ENCODE data around the gene MAP3K2.
"Not testable (repeated sequence)": the region's sequence is repeated elsewhere in the genome, so short reads cannot be mapped to it uniquely, and the experiment has no call there.

The MAP3K2 gene

DNA sequence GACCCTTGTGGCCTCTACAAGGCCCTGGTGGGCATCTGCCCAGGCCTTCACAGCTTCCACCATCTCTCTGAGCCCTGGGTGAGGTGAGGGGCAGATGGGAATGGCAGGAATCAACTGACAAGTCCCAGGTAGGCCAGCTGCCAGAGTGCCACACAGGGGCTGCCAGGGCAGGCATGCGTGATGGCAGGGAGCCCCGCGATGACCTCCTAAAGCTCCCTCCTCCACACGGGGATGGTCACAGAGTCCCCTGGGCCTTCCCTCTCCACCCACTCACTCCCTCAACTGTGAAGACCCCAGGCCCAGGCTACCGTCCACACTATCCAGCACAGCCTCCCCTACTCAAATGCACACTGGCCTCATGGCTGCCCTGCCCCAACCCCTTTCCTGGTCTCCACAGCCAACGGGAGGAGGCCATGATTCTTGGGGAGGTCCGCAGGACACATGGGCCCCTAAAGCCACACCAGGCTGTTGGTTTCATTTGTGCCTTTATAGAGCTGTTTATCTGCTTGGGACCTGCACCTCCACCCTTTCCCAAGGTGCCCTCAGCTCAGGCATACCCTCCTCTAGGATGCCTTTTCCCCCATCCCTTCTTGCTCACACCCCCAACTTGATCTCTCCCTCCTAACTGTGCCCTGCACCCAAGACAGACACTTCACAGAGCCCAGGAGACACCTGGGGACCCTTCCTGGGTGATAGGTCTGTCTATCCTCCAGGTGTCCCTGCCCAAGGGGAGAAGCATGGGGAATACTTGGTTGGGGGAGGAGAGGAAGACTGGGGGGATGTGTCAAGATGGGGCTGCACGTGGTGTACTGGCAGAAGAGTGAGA, 32.5 kb upstream of the MAP3K2 start:
- DNase-seq (ENCODE audit: low read depth): no peak

DNA sequence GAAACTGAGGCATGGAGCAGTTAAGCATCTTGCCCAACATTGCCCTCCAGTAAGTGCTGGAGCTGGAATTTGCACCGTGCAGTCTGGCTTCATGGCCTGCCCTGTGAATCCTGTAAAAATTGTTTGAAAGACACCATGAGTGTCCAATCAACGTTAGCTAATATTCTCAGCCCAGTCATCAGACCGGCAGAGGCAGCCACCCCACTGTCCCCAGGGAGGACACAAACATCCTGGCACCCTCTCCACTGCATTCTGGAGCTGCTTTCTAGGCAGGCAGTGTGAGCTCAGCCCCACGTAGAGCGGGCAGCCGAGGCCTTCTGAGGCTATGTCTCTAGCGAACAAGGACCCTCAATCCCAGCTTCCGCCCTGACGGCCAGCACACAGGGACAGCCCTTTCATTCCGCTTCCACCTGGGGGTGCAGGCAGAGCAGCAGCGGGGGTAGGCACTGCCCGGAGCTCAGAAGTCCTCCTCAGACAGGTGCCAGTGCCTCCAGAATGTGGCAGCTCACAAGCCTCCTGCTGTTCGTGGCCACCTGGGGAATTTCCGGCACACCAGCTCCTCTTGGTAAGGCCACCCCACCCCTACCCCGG, 31.8 kb upstream of the MAP3K2 start:
- DNase-seq (ENCODE audit: low read depth): no peak

DNA sequence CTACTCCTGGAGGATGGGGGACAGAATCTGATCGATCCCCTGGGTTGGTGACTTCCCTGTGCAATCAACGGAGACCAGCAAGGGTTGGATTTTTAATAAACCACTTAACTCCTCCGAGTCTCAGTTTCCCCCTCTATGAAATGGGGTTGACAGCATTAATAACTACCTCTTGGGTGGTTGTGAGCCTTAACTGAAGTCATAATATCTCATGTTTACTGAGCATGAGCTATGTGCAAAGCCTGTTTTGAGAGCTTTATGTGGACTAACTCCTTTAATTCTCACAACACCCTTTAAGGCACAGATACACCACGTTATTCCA, 31.3 kb upstream of the MAP3K2 start:
- no peak for DNase-seq (ENCODE audit: low read depth)

DNA sequence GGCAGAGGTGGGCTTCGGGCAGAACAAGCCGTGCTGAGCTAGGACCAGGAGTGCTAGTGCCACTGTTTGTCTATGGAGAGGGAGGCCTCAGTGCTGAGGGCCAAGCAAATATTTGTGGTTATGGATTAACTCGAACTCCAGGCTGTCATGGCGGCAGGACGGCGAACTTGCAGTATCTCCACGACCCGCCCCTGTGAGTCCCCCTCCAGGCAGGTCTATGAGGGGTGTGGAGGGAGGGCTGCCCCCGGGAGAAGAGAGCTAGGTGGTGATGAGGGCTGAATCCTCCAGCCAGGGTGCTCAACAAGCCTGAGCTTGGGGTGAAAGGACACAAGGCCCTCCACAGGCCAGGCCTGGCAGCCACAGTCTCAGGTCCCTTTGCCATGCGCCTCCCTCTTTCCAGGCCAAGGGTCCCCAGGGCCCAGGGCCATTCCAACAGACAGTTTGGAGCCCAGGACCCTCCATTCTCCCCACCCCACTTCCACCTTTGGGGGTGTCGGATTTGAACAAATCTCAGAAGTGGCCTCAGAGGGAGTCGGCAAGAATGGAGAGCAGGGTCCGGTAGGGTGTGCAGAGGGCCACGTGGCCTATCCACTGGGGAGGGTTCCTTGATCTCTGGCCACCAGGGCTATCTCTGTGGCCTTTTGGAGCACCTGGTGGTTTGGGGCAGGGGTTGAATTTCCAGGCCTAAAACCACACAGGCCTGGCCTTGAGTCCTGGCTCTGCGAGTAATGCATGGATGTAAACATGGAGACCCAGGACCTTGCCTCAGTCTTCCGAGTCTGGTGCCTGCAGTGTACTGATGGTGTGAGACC, 30.7 kb upstream of the MAP3K2 start, which contains the start of gene PROC:
PROC (plus strand) TSS at position 128 of the 812 bp plus-strand sequence. CDS start 1,516 bp downstream, outside the sequence.
- no peak for DNase-seq (ENCODE audit: low read depth)

DNA sequence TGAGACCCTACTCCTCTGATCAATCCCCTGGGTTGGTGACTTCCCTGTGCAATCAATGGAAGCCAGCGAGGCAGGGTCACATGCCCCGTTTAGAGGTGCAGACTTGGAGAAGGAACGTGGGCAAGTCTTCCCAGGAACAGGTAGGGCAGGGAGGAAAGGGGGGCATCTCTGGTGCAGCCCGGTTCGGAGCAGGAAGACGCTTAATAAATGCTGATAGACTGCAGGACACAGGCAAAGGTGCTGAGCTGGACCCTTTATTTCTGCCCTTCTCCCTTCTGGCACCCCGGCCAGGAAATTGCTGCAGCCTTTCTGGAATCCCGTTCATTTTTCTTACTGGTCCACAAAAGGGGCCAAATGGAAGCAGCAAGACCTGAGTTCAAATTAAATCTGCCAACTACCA, 29.6 kb upstream of the MAP3K2 start:
- no peak for DNase-seq (ENCODE audit: low read depth)

DNA sequence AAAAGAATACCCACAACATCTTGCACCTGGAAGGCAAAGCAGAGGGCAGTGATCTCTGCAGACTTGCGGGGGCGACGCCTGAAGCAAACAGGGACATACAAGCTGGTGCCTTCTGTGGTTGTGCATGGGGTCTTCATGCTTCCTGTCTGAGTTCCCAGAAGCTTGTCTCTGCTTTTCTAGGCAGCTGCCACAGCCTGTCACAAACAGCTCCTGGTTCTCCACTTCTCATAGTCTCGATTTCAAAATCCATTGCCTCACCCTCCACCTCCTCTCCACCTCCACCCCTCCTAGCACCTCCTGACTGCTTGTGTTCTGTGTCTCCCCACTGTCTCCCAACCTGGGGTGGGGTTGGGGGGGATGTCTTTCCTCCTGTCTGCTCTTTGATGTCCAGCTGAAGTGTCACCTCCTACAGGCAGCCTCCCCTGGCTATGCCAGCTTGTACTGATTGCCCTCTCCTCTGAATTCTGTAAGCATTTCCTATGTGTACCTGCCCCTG, 28.8 kb upstream of the MAP3K2 start:
- no peak for DNase-seq (ENCODE audit: low read depth)

DNA sequence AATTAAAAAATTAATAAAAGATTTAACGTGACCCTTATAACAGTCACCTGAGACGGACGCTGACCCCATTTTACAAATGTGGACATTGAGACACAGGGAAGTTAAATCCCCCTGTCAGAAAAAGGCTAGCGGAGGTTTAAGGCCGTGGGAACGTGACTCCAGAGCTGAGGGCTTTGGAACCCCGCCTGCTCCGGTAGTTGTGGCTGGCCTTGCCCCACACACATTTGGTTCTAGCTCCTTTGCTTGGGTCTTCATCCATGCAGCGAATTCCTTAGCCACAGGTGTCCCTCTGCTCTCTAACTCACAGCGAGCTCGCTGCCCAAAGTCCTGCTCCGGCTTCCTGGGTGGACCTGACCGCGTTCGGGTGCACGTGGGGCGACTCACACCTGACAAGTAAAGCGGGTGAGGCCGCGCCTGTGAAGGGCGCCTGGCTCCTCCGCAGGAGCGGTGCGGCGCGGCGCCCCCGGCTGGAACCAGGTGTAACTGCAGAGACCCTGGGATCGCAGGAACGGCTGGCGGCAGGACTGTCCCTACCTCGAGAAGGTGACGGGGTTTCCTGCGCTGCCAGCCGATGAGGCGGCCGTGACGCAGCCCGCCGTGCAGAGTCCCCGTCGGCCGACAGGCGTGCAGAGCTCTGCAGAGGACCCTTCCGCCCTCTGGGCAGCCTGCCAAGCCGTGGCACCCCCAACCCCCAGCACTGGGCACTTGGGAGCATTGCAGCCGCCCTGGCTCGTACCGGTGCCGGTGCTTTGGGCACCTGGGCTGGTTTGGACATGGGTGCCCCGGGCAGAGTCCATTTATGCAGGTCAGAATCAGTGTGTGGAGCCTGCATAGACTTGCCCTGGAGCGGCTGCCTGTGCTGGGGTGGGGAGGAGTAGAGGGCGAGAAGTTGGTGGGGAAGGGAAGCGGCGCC, 28.1 kb upstream of the MAP3K2 start:
- no peak for DNase-seq (ENCODE audit: low read depth)

DNA sequence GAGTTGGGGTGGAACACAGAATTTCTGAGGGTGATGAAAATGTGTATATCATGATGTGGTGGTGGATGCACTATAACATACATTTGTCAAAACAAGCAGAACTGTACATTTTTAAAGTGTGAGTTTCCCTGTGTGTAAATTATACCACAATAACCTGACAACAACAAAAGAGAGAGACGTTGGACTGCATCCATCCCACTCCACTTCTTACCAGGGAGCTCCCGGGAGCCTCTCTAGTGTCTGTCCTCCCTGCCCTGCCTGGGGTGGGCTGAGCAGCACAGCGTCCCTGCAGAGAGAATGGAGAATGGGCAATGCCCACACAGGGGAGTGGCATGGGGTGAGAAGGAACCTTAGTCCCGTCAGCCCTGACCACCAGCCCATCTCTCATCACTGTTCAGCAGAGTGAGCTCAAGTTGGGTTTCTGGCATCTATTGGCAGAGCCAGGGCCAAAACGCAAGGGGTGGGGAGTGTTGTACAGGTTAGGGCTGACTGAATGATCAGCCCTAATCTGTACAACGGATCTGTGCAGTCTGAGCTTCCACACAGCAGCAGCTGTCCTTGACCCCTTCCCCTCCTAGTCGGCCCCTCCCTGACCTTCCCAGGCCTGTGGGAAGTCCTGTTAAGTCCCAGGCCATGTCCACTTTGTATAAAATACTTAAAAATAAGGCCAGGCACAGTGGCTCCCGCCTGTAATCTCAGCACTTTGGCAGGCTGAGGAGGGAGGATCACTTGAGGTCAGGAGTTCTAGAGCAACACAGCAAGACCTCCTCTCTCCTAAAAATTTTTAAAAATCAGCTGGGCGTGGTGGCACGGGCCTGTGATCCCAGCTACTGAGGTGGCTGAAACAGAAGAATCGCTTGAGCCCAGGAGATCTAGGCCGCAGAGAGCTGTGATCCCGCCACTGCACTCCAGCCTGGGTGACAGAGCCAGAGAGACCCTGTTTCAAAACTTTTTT, 27.1 kb upstream of the MAP3K2 start:
- no peak for DNase-seq (ENCODE audit: low read depth)

DNA sequence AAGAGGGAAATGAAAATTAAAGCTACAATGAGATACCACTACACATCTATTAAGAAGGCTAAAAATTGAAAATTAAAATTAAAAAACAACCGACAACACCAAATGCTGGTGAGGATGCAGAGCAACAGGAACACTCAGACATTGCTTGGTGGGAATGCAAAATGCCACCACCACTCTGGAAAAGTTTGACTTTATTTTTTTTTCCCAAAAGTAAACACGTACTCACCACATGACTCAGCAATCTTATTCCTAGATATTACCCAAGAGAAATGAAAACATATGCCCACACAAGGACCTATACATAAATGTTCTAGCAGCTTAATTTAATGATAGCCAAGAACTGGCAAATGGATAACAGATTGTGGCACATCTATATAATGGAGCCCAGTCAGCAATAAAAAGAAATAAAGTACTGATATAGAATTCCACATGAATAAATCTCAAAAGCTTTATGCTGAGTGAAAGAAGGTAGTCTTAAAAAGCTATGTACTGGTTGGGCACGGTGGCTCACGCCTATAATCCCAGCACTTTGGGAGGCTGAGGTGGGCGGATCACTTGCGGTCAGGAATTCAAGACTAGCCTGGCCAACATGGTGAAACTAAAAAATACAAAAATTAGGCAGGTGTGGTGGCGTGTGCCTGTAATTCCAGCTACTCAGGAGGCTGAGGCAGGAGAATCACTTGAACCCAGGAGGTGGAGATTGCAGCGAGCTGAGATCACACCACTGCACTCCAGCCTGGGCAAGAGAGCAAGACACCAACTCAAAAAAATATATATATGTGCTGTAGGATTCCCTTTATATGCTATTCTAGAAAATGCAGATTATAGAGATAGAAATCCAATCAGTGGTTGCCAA, 26.2 kb upstream of the MAP3K2 start:
- peak; percentile 20 for DNase-seq (ENCODE audit: low read depth)

DNA sequence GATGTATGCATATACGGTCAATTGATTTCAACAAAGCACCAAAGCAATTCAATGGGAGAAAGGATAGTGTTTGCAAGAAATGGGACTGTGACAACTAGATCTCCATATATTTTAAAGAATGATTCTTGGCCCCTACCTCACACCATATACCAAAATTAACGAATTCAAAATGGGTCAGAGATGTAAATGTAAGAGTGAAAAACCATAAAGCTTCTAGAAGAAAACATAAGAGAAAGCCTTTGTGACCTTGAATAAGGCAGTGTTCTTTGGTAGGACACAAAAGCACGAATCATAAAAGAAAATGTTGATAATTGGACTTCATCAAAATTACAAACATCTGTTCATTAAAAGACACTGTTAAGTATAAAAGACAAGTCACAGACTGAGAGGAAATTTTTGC, 25.4 kb upstream of the MAP3K2 start:
- DNase-seq (ENCODE audit: low read depth): no peak

DNA sequence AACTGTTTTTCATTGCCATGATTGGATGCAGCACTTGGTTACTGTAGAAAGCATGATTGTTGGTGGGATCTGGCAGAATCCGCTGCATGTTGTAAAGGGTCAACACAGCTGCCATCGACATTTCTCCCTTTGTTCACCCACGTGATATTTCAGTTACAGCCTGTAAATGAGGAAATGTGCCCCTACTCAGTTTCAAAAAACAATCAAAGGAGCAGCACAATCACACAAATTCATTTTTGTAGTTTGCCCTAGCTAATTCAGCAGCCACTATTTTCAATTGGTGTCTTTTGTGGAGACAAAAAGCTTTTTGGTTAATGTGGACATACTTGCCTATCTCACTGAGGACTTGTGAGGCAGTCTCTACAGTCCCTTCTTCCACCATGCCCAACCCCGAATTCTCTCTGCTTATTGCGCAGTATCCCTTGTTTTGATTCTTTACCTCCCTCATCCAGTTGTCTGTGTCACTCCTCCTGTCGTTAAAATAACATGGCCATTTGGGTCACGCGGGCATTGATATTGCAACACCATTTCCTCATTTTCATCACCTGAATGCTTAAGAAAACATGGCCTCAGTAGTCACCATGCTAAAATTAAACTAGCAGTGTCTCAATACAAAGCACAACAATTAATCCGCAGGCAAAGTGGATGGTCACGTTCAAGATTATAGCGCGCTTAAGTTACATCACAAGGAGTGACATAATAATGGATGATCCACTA, 24.0 kb upstream of the MAP3K2 start:
- DNase-seq (ENCODE audit: low read depth): no peak

DNA sequence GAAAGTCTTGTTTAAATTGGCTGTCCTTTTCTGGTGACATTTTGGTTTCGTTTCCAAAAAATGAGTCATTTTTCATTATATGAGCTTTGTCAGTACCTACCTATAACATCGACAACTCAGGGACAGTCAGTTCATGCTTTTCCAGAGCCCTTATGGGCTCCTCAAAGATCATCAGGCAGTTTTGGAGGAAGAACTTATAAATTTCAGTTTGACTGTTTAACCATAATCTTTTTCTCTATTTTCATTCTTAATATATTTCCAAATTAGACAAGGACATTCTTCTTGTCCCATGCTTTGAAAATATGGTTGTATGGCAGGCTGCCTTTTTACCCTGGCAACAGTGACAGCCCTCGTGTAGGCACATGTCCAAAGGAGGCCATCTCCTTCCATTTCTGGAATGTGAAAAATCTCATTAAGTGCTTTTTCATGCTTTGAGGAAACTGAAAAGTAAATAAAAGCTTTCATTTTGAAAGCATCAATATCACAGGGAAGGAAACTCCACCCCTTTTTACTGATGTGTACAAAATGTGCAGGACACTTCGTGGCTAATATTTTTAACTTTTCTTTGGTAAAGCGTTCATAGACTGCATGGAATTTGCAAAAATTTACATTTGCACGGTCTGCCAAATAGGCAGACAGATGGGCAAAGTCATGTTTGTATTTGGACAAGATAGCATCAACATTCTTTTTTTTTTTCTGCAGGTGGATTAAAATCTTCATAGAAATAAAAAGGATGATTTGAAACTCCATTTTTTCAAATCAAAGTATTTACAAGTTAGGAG, 23.3 kb upstream of the MAP3K2 start:
- no peak for DNase-seq (ENCODE audit: low read depth)

DNA sequence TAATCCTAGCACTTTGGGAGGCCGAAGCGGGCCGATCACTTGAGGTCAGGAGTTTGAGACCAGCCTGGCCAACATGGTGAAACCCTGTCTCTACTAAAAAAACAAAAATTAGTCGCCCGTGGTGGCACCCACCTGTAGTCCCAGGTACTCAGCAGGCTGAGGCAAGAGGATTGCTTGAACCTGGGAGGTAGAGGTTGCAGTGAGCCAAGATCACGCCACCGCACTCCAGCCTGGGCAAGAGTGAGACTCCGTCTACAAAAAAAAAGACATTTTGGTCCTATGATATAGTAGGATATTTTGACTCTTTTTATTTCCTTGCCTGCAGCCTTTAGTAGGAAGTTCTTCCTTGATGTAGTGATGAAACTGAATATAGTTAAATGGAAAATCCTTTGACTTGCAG, 21.9 kb upstream of the MAP3K2 start:
- not testable (repeated sequence) for DNase-seq (ENCODE audit: low read depth)

DNA sequence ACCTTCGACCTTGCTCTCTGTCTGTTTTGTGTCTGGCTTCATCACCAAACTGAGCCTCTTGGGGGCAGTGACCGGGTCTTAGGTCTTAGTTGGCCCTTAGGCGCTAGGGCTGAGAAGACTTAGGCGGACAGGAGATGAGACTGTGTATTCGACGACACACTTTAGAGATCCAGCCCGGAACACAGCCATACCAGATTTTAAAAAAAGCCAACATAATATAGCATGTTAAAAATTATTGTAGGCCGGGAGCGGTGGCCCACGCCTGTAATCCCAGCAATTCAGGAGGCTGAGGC, 21.0 kb upstream of the MAP3K2 start:
- DNase-seq (ENCODE audit: low read depth): no peak

DNA sequence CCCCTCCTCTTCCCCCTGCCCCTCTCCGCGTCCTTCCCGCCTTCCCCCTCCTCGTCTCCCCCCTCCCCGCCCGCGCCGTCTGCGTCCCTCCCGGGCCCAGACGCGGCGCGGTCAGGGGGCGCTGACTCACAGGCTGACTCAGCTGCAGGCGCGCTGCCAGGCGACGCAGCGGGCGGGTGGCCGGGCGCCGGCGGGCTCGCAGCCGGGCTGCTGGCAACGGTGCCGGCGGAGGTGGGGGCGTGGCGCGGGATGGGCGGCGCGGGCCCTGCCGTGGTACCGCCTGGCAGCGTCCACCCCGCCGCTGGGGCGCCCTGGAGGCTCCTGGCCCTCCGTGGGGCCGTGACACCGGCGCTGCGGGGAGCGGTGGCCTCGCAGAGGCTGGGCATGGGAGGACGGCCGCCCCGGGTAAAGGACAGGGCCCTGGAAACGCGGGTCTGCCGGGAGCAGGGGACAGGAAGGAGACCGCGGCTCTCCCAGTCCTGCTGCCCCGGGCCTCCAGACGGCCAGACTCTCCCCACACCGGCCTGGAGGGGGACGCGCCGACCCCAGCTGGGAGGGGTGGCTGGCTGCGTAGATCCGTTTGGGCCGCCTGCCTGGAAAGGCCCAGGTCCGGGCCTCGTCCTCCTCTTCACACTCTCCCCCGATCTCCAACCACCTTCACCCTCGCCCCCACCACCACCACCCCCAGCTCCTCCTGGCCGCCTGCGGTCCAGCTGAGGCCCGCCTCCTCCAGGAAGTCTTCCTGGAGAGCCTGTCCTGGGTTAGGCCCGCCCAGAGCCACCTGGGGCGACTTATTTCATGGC, 20.4 kb upstream of the MAP3K2 start:
- DNase-seq (ENCODE audit: low read depth): peak; percentile 28

DNA sequence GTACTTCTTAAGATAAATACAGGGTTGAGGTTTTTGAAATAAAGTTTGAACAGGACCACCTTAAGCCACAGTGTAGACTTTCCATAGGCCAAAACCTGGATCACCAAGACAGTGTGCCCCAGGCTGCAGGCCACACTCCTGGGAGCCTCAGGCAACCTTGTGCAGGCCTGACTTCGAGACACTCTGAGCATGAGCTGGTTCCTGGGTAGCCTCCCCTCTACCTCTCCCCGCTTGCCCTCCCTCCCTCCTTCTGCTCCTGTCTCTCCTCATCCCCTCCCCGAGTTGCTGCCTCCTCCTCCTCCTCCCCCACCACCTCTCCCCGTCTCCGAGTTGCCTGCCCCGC, 19.9 kb upstream of the MAP3K2 start:
- no peak for DNase-seq (ENCODE audit: low read depth)

DNA sequence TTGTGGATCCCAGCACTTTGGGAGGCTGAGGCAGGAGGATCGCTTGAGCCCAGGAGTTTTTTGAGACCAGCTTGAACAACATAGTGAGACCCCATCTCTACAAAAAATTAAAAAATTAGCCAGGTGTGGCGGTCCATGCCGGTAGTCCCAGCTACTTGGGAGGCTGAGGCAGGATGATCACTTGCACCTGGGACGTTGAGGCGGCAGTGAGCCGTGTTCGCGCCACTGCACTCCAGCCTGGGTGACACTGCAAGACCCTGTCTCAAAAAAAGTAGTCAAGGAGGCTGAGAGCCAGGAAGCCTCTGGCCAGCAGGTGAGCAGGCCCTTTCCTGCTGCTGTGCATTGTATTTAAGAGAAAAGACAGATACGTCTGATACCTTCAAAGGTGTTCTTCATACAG, 19.3 kb upstream of the MAP3K2 start:
- no peak for DNase-seq (ENCODE audit: low read depth)

DNA sequence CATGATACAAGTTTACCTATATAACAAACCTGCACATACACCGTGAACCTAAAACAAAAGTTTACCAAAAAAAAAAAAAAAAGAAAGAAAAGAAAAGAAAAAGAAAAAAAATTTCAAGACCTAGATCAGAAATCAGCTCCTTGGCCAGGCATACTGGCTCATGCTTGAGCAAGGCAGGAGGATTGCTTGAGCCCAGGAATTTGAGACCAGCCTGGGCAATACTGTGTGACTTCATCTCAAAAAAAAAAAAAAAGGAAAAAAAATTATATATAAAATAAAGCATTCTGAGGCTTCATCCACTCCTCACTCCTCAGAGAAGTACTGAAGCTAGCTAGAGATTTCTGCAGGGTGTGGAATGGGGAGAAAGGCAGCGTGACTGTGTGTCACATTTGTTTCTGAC, 18.7 kb upstream of the MAP3K2 start:
- DNase-seq (ENCODE audit: low read depth): no peak

All from non-pigmented ciliary epithelial cell (primary cell).